GM12891 (cell line): ENCODE measurements around the gene PGK1.
A peak's percentile ranks its signal among the peaks of the same experiment; 100 is the strongest.
"Not testable (repeated sequence)": the region's sequence is repeated elsewhere in the genome, so short reads cannot be mapped to it uniquely, and the experiment has no call there.

Experiments
- DNase-seq: peaks from one replicate; pipeline ENCODE4 v3.0.0; 2011; ENCODE audit warnings: low spot score; ENCODE audit not compliant: insufficient read length
- FAIRE-seq: peaks from 2 replicates; lab custom pipeline; 2011; peaks lifted over from hg19 to GRCh38; lab: Jason Lieb, UNC
- PAX5 ChIP-seq: IDR thresholded peaks from 2 replicates; pipeline ENCODE4 v1.6.1; 2011; ENCODE audit warnings: low read length, moderate library complexity, mild to moderate bottlenecking; ENCODE audit not compliant: insufficient read depth, severe bottlenecking
- POLR2A ChIP-seq: IDR thresholded peaks from 2 replicates; pipeline ENCODE4 v1.6.1; 2011; ENCODE audit warnings: low read depth, low read length, control low read depth
- POLR2AphosphoS5 ChIP-seq: IDR thresholded peaks from 2 replicates; pipeline ENCODE4 v1.6.1; 2011; ENCODE audit warnings: low read depth, low read length, control low read depth
- POU2F2 ChIP-seq: IDR thresholded peaks from 2 replicates; pipeline ENCODE4 v1.6.1; 2011; ENCODE audit warnings: low read depth, mild to moderate bottlenecking, control low read depth, low read length, moderate library complexity
- SPI1 ChIP-seq: IDR thresholded peaks from 2 replicates; pipeline ENCODE4 v1.6.1; 2011; ENCODE audit warnings: low read depth, low read length, control low read depth
- TAF1 ChIP-seq: IDR thresholded peaks from 2 replicates; pipeline ENCODE4 v1.6.1; 2011; ENCODE audit warnings: low read depth, low read length, control low read depth

Gene PGK1

GRCh38 chrX:78116766-78117165 lies 12.7 kb downstream of the PGK1 start:
- DNase-seq (no peak), FAIRE-seq (peak; percentile 72)
- no peak for TF ChIP-seq TAF1
- TF ChIP-seq POLR2A: no peak
- no peak for TF ChIP-seq POU2F2
- TF ChIP-seq SPI1: no peak
- no peak for TF ChIP-seq POLR2AphosphoS5
- TF ChIP-seq PAX5: no peak

- DNase-seq: no peak
- TF ChIP-seq TAF1 (no peak), POLR2AphosphoS5 (no peak), POLR2A (no peak), POU2F2 (no peak), SPI1 (no peak), PAX5 (no peak)
- FAIRE-seq: no peak
Measured at GRCh38 chrX:78118628-78119027, 14.6 kb downstream of the PGK1 start.

GRCh38 chrX:78119521-78120227 lies 15.6 kb downstream of the PGK1 start:
- DNase-seq (no peak), FAIRE-seq (peak; percentile 48)
- TF ChIP-seq TAF1: no peak
- TF ChIP-seq PAX5: peak; percentile 31

GRCh38 chrX:78123190-78123589 lies 19.1 kb downstream of the PGK1 start:
- DNase-seq: no peak
- TF ChIP-seq POU2F2: no peak
- no peak for TF ChIP-seq TAF1
- TF ChIP-seq PAX5: no peak
- TF ChIP-seq POLR2A: no peak
- TF ChIP-seq SPI1: no peak
- no peak for TF ChIP-seq POLR2AphosphoS5
- FAIRE-seq: peak; percentile 74

- no peak for DNase-seq
- FAIRE-seq: peak; percentile 82
- no peak for TF ChIP-seq POU2F2
- no peak for TF ChIP-seq POLR2AphosphoS5
- no peak for TF ChIP-seq POLR2A
- TF ChIP-seq TAF1: no peak
- no peak for TF ChIP-seq SPI1
- TF ChIP-seq PAX5: no peak
Measured at GRCh38 chrX:78124307-78124706, 20.3 kb downstream of the PGK1 start.

DNA sequence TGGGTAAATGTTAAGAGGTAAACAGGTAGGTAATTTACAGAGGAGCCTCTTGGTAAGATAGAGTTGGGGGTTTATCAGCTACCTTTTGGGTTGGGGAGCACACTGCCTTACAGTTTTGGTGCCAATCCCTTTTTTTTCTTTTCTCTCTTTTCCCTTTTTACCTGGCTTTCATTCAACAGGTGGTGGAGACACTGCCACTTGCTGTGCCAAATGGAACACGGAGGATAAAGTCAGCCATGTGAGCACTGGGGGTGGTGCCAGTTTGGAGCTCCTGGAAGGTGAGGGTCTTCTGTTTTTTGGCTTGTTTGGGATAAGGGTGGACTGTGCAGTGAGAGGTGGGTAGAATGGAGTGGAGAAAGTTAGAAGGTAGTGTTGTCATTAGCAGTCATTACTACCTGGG lies 21.1 kb downstream of the PGK1 start:
- FAIRE-seq: no peak
- DNase-seq: no peak
- no peak for TF ChIP-seq POLR2AphosphoS5
- TF ChIP-seq POLR2A: no peak

GRCh38 chrX:78125781-78126180 lies 21.7 kb downstream of the PGK1 start:
- DNase-seq: not testable (repeated sequence)
- peak; percentile 69 for FAIRE-seq

DNA sequence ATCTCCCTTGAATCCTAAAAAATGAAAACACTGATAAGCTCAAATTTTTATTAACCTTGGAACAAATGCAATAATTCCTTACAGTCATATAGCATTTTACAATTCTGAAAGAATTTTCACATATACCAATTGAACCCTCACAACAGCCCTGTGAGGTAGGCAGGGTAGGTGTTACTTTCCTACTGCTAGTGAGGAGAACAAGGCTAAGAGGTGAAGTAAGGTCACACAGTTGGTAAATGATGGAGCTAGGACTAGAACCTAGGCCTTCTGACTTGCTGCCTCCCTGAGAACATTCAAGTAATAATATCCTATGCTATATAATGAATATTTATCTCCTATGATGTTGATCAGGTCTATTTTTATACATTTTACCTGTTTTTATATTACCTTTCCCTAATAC lies 25.7 kb downstream of the PGK1 start:
- TF ChIP-seq SPI1: no peak
- 0 out of 2 replicates have a peak, but pooled peaks have one; percentile 24 for TF ChIP-seq POLR2AphosphoS5
- 0 out of 2 replicates have a peak, but pooled peaks have one; percentile 15 for TF ChIP-seq POLR2A
- DNase-seq: no peak
- no peak for FAIRE-seq

GRCh38 chrX:78130396-78130795 lies 26.3 kb downstream of the PGK1 start:
- TF ChIP-seq POU2F2 (no peak), POLR2A (0 out of 2 replicates have a peak, but pooled peaks have one; percentile 20)
- no peak for DNase-seq
- FAIRE-seq: no peak

GRCh38 chrX:78131117-78131516 lies 27.1 kb downstream of the PGK1 start:
- no peak for DNase-seq
- no peak for TF ChIP-seq POLR2AphosphoS5
- no peak for TF ChIP-seq SPI1
- no peak for TF ChIP-seq POU2F2
- no peak for TF ChIP-seq TAF1
- no peak for TF ChIP-seq POLR2A
- TF ChIP-seq PAX5: no peak
- no peak for FAIRE-seq

DNA sequence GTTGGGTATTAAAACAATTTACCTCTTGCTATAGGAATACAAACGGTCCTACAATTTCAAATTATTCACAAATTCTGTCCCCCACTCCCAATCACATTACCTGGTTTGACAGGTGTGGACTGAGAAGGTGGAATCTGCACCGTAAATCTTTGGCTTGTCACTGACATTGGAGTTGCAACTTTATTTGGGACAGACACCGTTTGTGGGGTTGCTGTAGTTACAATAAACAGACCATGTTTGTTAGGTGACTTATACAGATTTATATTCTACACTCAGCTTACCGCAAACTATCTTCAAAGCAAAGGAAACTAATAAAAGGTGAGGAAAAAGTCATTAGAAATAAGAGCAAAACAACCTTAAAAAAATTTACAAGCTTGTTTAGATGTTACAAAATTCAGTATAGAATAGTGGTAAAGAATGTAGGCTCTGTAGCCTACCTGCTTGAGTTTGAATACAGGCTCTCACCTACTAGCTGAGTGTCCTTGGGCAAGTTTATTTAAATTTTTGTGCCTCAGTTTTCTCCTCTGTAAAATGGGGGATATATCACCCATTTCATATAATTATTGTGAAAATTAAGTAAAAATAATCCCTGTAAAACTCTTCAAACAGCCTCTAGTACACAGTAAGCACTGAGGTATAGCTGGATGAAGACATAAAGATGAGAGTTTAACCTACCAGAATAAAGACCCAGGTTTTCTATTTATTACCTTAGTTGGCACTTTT lies 29.4 kb downstream of the PGK1 start:
- DNase-seq (no peak), FAIRE-seq (no peak)
- no peak for TF ChIP-seq POLR2AphosphoS5
- no peak for TF ChIP-seq POLR2A
- no peak for TF ChIP-seq TAF1
- no peak for TF ChIP-seq PAX5
- TF ChIP-seq SPI1: no peak
- TF ChIP-seq POU2F2: no peak
